DOHH2 (cell line): ENCODE measurements around the gene EFTUD2.

ENCODE experiments used
- H3F3A ChIP-seq: fragments of 200-600 bp; sonication (generic), shearing (Covaris generic); 2 replicates; pipeline ENCODE4 v1.6.0; 2016; ENCODE audit warnings: antibody characterized with exemption, mild to moderate bottlenecking; ENCODE audit not compliant: control insufficient read depth, insufficient read depth
- H3K27ac ChIP-seq: fragments of 200-600 bp; sonication (generic); 2 replicates; pipeline ENCODE4 v1.5.1; 2014; ENCODE audit warnings: low read depth, mild to moderate bottlenecking, low read length, moderate library complexity
- H3K27me3 ChIP-seq: fragments of 200-600 bp; sonication (generic); 2 replicates; pipeline ENCODE4 v1.6.1; 2014; ENCODE audit warnings: mild to moderate bottlenecking, low read length, mixed read lengths; ENCODE audit not compliant: control insufficient read depth
- H3K36me3 ChIP-seq: fragments of 200-600 bp; sonication (generic); 2 replicates; pipeline ENCODE4 v1.6.1; 2014; ENCODE audit warnings: mild to moderate bottlenecking, low read length, moderate library complexity, mixed read lengths; ENCODE audit not compliant: control insufficient read depth
- H3K4me1 ChIP-seq: fragments of 200-600 bp; sonication (generic); 2 replicates; pipeline ENCODE4 v1.6.1; 2014; ENCODE audit warnings: mild to moderate bottlenecking, low read length, mixed read lengths; ENCODE audit not compliant: control insufficient read depth
- H3K4me2 ChIP-seq: fragments of 200-600 bp; sonication (generic); 2 replicates; pipeline ENCODE4 v1.6.0; 2014; ENCODE audit warnings: mild to moderate bottlenecking, low read length, moderate library complexity
- H3K4me3 ChIP-seq: fragments of 200-600 bp; sonication (generic); 2 replicates; pipeline ENCODE4 v1.5.1; 2014; ENCODE audit warnings: mild to moderate bottlenecking, low read length, mixed read lengths
- H3K79me2 ChIP-seq: fragments of 200-600 bp; sonication (generic); 2 replicates; pipeline ENCODE4 v1.6.1; 2014; ENCODE audit warnings: mild to moderate bottlenecking, low read length, mixed read lengths; ENCODE audit not compliant: control insufficient read depth
- H3K9me2 ChIP-seq: fragments of 200-600 bp; sonication (generic); replicated peaks from 2 replicates; pipeline ENCODE4 v1.6.1; 2014; ENCODE audit warnings: mild to moderate bottlenecking, low read length, mixed read lengths; ENCODE audit not compliant: control insufficient read depth
- H3K9me3 ChIP-seq: fragments of 200-600 bp; sonication (generic); 2 replicates; pipeline ENCODE4 v1.6.1; 2014; ENCODE audit warnings: antibody characterized with exemption, low read length, mixed read lengths; ENCODE audit not compliant: control insufficient read depth, insufficient read depth
- H4K20me1 ChIP-seq: fragments of 200-600 bp; sonication (generic); 2 replicates; pipeline ENCODE4 v1.6.0; 2014; ENCODE audit warnings: low read depth, mild to moderate bottlenecking, antibody characterized with exemption, low read length, moderate library complexity; ENCODE audit not compliant: control insufficient read depth, insufficient read depth
- EZH2phosphoT487 ChIP-seq: fragments of 200-600 bp; sonication (generic); IDR thresholded peaks from 2 replicates; pipeline ENCODE4 v1.6.1; 2017; ENCODE audit warnings: borderline replicate concordance, mild to moderate bottlenecking, antibody characterized with exemption, low read length, moderate library complexity, mixed read lengths
- TF ChIP-seq, protein P1 (sequence below): fragments of 200-600 bp; sonication (generic); IDR thresholded peaks from one replicate; pipeline ENCODE4 v1.5.1; 2014; ENCODE audit warnings: antibody characterized with exemption, mild to moderate bottlenecking, low read depth, low read length; ENCODE audit not compliant: poor library complexity, severe bottlenecking

EFTUD2 gene

DNA sequence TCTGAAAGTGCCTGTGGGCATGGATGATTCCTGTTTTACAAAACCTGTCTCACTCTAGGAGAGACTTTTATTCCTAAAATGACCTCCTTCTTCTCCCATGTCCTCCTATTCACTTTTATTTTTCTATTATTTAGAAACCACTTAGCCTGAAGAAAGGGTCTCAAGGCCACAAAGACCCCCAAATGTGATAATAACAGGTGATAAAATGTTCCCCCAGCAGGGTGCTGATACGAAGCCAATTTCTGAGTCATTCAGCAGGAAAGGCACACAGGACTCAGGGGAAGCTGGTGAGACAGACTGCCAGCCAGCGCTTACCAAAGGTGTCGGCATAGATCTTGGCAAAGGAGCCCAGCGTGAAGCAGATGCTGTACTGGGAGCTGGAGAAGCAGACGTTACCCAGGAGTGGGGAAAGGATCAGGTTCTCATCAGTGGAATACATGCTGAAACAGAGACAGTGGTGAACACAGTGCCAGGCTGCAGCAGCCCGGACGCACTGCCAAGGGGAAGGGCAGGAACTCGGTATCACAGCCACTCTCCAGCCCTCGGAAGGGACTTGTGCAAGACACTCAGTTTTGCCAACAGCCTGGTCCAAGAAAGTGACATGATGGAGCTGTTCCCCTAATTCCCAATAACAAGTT lies 27.0 kb downstream of the EFTUD2 start:
- H3K4me2 ChIP-seq = no peak overlapping the region
- TF ChIP-seq EZH2phosphoT487 = no peak
- TF ChIP-seq, protein P1, sequence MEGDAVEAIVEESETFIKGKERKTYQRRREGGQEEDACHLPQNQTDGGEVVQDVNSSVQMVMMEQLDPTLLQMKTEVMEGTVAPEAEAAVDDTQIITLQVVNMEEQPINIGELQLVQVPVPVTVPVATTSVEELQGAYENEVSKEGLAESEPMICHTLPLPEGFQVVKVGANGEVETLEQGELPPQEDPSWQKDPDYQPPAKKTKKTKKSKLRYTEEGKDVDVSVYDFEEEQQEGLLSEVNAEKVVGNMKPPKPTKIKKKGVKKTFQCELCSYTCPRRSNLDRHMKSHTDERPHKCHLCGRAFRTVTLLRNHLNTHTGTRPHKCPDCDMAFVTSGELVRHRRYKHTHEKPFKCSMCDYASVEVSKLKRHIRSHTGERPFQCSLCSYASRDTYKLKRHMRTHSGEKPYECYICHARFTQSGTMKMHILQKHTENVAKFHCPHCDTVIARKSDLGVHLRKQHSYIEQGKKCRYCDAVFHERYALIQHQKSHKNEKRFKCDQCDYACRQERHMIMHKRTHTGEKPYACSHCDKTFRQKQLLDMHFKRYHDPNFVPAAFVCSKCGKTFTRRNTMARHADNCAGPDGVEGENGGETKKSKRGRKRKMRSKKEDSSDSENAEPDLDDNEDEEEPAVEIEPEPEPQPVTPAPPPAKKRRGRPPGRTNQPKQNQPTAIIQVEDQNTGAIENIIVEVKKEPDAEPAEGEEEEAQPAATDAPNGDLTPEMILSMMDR = no peak
- H3K4me3 ChIP-seq = no peak overlapping the region
- H3K27ac ChIP-seq = no peak overlapping the region
- H3F3A ChIP-seq = no peaks in the 10 kb centered on the region
- H3K9me3 ChIP-seq = no peaks in the 10 kb centered on the region
- no peaks in the 10 kb centered on the region for H3K9me2 ChIP-seq
- H3K36me3 ChIP-seq = peaks cover 83% of the 10 kb centered on the region
- no peaks in the 10 kb centered on the region for H4K20me1 ChIP-seq
- H3K4me1 ChIP-seq = no peaks in the 10 kb centered on the region
- no peaks in the 10 kb centered on the region for H3K27me3 ChIP-seq
- no peaks in the 10 kb centered on the region for H3K79me2 ChIP-seq

DNA sequence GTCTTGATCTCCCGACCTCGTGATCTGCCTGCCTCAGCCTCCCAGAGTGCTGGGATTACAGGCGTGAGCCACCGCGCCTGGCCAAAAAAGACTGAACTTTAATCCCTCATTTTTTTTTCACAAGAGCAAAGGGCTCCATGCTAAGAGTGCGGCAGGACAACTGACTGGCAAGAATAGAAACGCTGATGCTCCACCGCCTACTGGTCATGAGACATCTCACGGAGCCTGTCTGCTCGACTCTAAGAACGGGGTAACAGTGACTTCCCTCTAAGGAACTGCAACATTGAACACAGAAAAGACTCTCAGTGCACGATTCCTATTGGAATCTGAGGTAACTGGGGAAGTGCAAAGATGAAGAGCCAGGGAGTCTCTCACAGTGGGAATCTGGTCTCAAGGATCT lies 27.7 kb downstream of the EFTUD2 start:
- TF ChIP-seq, protein P1 = no peak
- TF ChIP-seq EZH2phosphoT487 = no peak

DNA sequence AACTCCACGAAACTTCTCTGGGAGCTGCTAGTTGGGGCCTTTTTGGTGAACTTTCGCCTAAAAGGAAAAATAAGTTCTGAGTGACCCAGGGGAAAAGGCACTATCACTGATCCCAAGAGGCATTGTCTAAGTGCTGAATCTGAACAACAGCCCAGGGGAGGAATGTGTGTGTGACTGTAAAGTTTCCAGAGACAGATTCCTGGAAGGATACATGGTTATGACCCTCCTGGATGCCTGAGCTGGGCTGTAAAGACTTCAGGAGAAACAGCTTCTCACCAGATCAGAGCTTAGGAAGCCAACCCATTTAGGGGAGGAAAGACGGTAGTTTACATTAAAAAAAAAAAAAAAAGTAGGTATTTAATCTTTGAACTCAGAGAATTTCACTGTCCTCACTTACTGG lies 31.4 kb downstream of the EFTUD2 start:
- no peaks in the 10 kb centered on the region for H3K79me2 ChIP-seq
- H3K4me3 ChIP-seq = no peak overlapping the region
- H3K9me2 ChIP-seq = no peaks in the 10 kb centered on the region
- H3K27me3 ChIP-seq = no peaks in the 10 kb centered on the region
- no peaks in the 10 kb centered on the region for H3K4me1 ChIP-seq
- TF ChIP-seq EZH2phosphoT487 = no peak
- TF ChIP-seq, protein P1 = no peak
- no peak overlapping the region for H3K4me2 ChIP-seq
- H3K9me3 ChIP-seq = no peaks in the 10 kb centered on the region
- peaks cover 90% of the 10 kb centered on the region for H3K36me3 ChIP-seq
- no peaks in the 10 kb centered on the region for H4K20me1 ChIP-seq
- peaks cover 7% of the 10 kb centered on the region; the same call in 1 of the 2 replicates for H3F3A ChIP-seq
- H3K27ac ChIP-seq = no peak overlapping the region

More for the DNA sequence above, 27.7 kb downstream of the EFTUD2 start:
- Histone ChIP-seq H3F3A (peaks cover 3% of the 10 kb centered on the region; the same call in 1 of the 2 replicates), H3K27ac (no peak overlapping the region), H3K4me3 (no peak overlapping the region), H3K79me2 (no peaks in the 10 kb centered on the region), H3K4me2 (no peak overlapping the region), H3K9me3 (no peaks in the 10 kb centered on the region), H3K9me2 (no peaks in the 10 kb centered on the region), H3K27me3 (no peaks in the 10 kb centered on the region), H3K36me3 (peaks cover 83% of the 10 kb centered on the region), H4K20me1 (no peaks in the 10 kb centered on the region), H3K4me1 (no peaks in the 10 kb centered on the region)
